ENCODE results near the gene KLHL2. TPM values are rescaled to one million over a fixed set of nuclear protein-coding genes. Genes with fewer than 3 reads are reported as not detected.

KLHL2 gene
- total RNA-seq, 4 donors from 2014 or later = 3.6 to 7.9 (median 6.4) TPM

DNA sequence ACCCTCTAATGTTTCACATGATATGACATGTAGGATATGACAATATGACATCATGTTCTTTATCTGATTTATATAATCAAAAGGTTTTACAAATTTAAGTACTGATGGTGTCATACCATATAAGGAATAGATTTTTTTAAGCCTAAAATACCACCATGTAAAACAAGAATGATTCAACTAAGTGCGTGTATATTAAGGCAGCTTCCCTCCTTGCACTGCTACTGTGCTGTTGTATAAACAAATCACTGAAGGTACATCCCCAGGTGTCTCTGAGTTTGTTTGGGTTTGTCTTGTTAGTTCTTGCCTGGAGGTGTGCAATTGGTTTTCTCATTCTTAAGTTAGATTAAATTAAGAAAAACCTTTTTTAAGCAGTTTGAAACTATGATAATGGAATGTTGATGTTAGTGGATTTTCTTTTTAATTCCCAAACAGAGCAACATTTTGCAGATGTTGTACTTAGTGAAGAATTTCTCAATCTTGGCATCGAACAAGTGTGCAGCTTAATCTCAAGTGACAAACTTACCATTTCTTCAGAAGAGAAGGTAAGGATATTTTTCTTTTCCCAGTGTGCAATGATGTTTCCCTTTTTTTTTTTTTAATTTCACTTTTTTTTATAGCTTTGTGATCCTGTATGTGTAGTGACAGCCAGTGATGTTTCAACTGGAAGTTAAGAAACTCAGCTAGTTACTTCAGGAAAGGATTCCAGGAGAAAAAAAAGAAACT, 86.7 kb downstream of the KLHL2 start:
- Histone ChIP-seq H3K27ac (no peak overlapping the region), H3K9me3 (no peaks in the 10 kb centered on the region), H3K4me3 (no peak overlapping the region), H3K36me3 (no peaks in the 10 kb centered on the region), H3K4me1 (no peaks in the 10 kb centered on the region), H3K27me3 (no peaks in the 10 kb centered on the region)
- no peak for ATAC-seq
- TF ChIP-seq POLR2A (IDR thresholded peaks at IDR 0.05) = no peak
- TF ChIP-seq, protein P1, sequence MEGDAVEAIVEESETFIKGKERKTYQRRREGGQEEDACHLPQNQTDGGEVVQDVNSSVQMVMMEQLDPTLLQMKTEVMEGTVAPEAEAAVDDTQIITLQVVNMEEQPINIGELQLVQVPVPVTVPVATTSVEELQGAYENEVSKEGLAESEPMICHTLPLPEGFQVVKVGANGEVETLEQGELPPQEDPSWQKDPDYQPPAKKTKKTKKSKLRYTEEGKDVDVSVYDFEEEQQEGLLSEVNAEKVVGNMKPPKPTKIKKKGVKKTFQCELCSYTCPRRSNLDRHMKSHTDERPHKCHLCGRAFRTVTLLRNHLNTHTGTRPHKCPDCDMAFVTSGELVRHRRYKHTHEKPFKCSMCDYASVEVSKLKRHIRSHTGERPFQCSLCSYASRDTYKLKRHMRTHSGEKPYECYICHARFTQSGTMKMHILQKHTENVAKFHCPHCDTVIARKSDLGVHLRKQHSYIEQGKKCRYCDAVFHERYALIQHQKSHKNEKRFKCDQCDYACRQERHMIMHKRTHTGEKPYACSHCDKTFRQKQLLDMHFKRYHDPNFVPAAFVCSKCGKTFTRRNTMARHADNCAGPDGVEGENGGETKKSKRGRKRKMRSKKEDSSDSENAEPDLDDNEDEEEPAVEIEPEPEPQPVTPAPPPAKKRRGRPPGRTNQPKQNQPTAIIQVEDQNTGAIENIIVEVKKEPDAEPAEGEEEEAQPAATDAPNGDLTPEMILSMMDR (IDR thresholded peaks at IDR 0.05 in 4 of 5, conservative IDR thresholded peaks at IDR 0.05 in 1 of 5) = no peak
- DNase-seq = no peak
- in situ Hi-C loops (cut with MboI; ENCODE audit: low sequenced_read_pairs in 4 of 4) (no loop called here), intact Hi-C loops (cut with DNase I; ENCODE audit: low total_unique reads) (no loop called here)

GRCh38 chr4:165294907-165295306, 87.5 kb downstream of the KLHL2 start:
- in situ Hi-C loops (cut with MboI; ENCODE audit: low sequenced_read_pairs in 4 of 4) = no loop called here
- ATAC-seq = no peak
- Histone ChIP-seq H3K4me3 (no peak overlapping the region), H3K4me1 (no peaks in the 10 kb centered on the region), H3K36me3 (no peaks in the 10 kb centered on the region), H3K9me3 (no peaks in the 10 kb centered on the region), H3K27me3 (no peaks in the 10 kb centered on the region), H3K27ac (no peak overlapping the region)
- intact Hi-C loops (cut with DNase I; ENCODE audit: low total_unique reads) = no loop called here
- no peak for DNase-seq
- no peak for TF ChIP-seq POLR2A (IDR thresholded peaks at IDR 0.05)
- TF ChIP-seq, protein P1 (IDR thresholded peaks at IDR 0.05 in 4 of 5, conservative IDR thresholded peaks at IDR 0.05 in 1 of 5) = no peak

GRCh38 chr4:165297626-165298025, 90.3 kb downstream of the KLHL2 start:
- no peaks in the 10 kb centered on the region for H3K27me3 ChIP-seq
- intact Hi-C loops (cut with DNase I; ENCODE audit: low total_unique reads) (no loop called here), in situ Hi-C loops (cut with MboI; ENCODE audit: low sequenced_read_pairs in 4 of 4) (no loop called here)
- no peak for DNase-seq
- H3K9me3 ChIP-seq = no peaks in the 10 kb centered on the region
- H3K4me3 ChIP-seq = no peak overlapping the region
- ATAC-seq = no peak
- H3K36me3 ChIP-seq = no peaks in the 10 kb centered on the region
- no peak overlapping the region for H3K27ac ChIP-seq
- peaks cover 0 to 4% of the 10 kb centered on the region in 2 donors for H3K4me1 ChIP-seq
- TF ChIP-seq POLR2A (IDR thresholded peaks at IDR 0.05) = no peak
- TF ChIP-seq, protein P1 (IDR thresholded peaks at IDR 0.05 in 4 of 5, conservative IDR thresholded peaks at IDR 0.05 in 1 of 5) = no peak

- no peak for DNase-seq
- Histone ChIP-seq H3K4me1 (peaks cover 0 to 4% of the 10 kb centered on the region in 2 donors), H3K27ac (no peak overlapping the region), H3K27me3 (no peaks in the 10 kb centered on the region), H3K4me3 (no peak overlapping the region), H3K9me3 (no peaks in the 10 kb centered on the region), H3K36me3 (no peaks in the 10 kb centered on the region)
- TF ChIP-seq, protein P1 (IDR thresholded peaks at IDR 0.05 in 4 of 5, conservative IDR thresholded peaks at IDR 0.05 in 1 of 5) = no peak
- TF ChIP-seq POLR2A (IDR thresholded peaks at IDR 0.05) = no peak
- in situ Hi-C loops (cut with MboI; ENCODE audit: low sequenced_read_pairs in 4 of 4) = no loop called here
- ATAC-seq = no peak
- intact Hi-C loops (cut with DNase I; ENCODE audit: low total_unique reads) = no loop called here
Measured at GRCh38 chr4:165299399-165300060, 92.2 kb downstream of the KLHL2 start.
